Neuronal stem cell (in vitro differentiated cells): ENCODE data around the gene PPP1R7.
A peak's percentile ranks its signal among the peaks of the same experiment; 100 is the strongest.

Source experiments
- DNase-seq: peaks from one replicate; pipeline ENCODE4 v3.0.0-alpha.2; 2013; ENCODE audit warnings: low spot score
- H2AFZ ChIP-seq: one replicate; pipeline ENCODE4 v1.6.1; 2013; ENCODE audit warnings: mild to moderate bottlenecking, low read length, inconsistent platforms
- H2AK5ac ChIP-seq: 2 replicates; pipeline ENCODE4 v1.6.1; 2013; ENCODE audit warnings: low read depth, mild to moderate bottlenecking, inconsistent platforms, low read length, moderate library complexity, mixed read lengths
- H2BK120ac ChIP-seq: 2 replicates; pipeline ENCODE4 v1.6.1; 2013; ENCODE audit warnings: low read depth, mild to moderate bottlenecking, inconsistent platforms, low read length, moderate library complexity, mixed read lengths
- H2BK12ac ChIP-seq: one replicate; pipeline ENCODE4 v1.6.1; 2013; ENCODE audit warnings: low read length, inconsistent platforms
- H2BK15ac ChIP-seq: 2 replicates; pipeline ENCODE4 v1.6.1; 2013; ENCODE audit warnings: mild to moderate bottlenecking, low read length, inconsistent platforms, mixed read lengths
- H2BK5ac ChIP-seq: one replicate; pipeline ENCODE4 v1.6.1; 2013; ENCODE audit warnings: inconsistent platforms, mild to moderate bottlenecking, low read length, moderate library complexity
- H3K14ac ChIP-seq: one replicate; pipeline ENCODE4 v1.6.1; 2013; ENCODE audit warnings: low read length, inconsistent platforms
- H3K18ac ChIP-seq: 2 replicates; pipeline ENCODE4 v1.6.1; 2013; ENCODE audit warnings: low read length, inconsistent platforms
- H3K23ac ChIP-seq: 2 replicates; pipeline ENCODE4 v1.6.1; 2013; ENCODE audit warnings: low read depth, mild to moderate bottlenecking, mixed read lengths, low read length, inconsistent platforms; ENCODE audit not compliant: poor library complexity
- H3K27ac ChIP-seq: replicated peaks from 3 replicates; pipeline ENCODE4 v1.5.1; 2013; ENCODE audit warnings: low read length, inconsistent platforms
- H3K27me3 ChIP-seq, 3 experiments: 2 replicates each; pipeline ENCODE4 v1.6.1; 2013; ENCODE audit warnings: low read length in 3 of 3, mild to moderate bottlenecking in 2 of 3, inconsistent platforms in 1 of 3, low read depth in 1 of 3, mixed read lengths in 1 of 3, moderate library complexity in 1 of 3; ENCODE audit not compliant: control insufficient read depth in 3 of 3, insufficient read depth in 3 of 3
- H3K36me3 ChIP-seq, 2 donors: replicated peaks in 1 of 2; 2 replicates each; pipeline ENCODE4 v1.6.1; 2013; ENCODE audit warnings: low read length in 2 of 2; ENCODE audit not compliant: control insufficient read depth in 2 of 2, insufficient read depth in 2 of 2
- H3K4ac ChIP-seq: 2 replicates; pipeline ENCODE4 v1.6.1; 2013; ENCODE audit warnings: inconsistent platforms, mild to moderate bottlenecking, low read length, moderate library complexity
- H3K4me1 ChIP-seq, 2 donors: 1 replicate in 1 of 2; 2 replicates in 1 of 2; pipeline ENCODE4 v1.6.1; 2013; ENCODE audit warnings: low read length in 2 of 2, low read depth in 1 of 2; ENCODE audit not compliant: control insufficient read depth in 2 of 2, insufficient read depth in 1 of 2
- H3K4me2 ChIP-seq: one replicate; pipeline ENCODE4 v1.6.1; 2013; ENCODE audit warnings: mild to moderate bottlenecking, low read length, inconsistent platforms; ENCODE audit not compliant: insufficient read depth, poor library complexity, severe bottlenecking
- H3K4me3 ChIP-seq, 2 donors: 2 replicates each; pipeline ENCODE4 v1.5.1; 2013; ENCODE audit warnings: low read length in 2 of 2, mild to moderate bottlenecking in 2 of 2, inconsistent platforms in 1 of 2, moderate library complexity in 1 of 2
- H3K79me1 ChIP-seq: one replicate; pipeline ENCODE4 v1.6.1; 2013; ENCODE audit warnings: low read depth, mild to moderate bottlenecking, inconsistent platforms, low read length, moderate library complexity
- H3K9ac ChIP-seq: one replicate; pipeline ENCODE4 v1.6.1; 2013; ENCODE audit warnings: mild to moderate bottlenecking, low read depth, low read length, inconsistent platforms; ENCODE audit not compliant: poor library complexity
- H3K9me3 ChIP-seq, 2 donors: replicated peaks in 1 of 2; 2 replicates each; pipeline versions ENCODE3 to v1.6.1; 2013; ENCODE audit warnings: low read length in 2 of 2, mild to moderate bottlenecking in 2 of 2, inconsistent platforms in 1 of 2, low read depth in 1 of 2, mixed read lengths in 1 of 2, moderate library complexity in 1 of 2; ENCODE audit not compliant: control insufficient read depth in 2 of 2, insufficient read depth in 1 of 2
- H4K8ac ChIP-seq: one replicate; pipeline ENCODE4 v1.6.1; 2013; ENCODE audit warnings: low read depth, mild to moderate bottlenecking, inconsistent platforms, low read length, moderate library complexity
- H4K91ac ChIP-seq: one replicate; pipeline ENCODE4 v1.6.1; 2013; ENCODE audit warnings: low read length, low read depth, mild to moderate bottlenecking, inconsistent platforms; ENCODE audit not compliant: poor library complexity
- WGBS, 2 donors: extraction: QIAGEN DNeasy Blood & Tissue Kit; methylation state at CpG; one replicate each; pipeline ENCODE4 v1.1.7; 2013; ENCODE audit warnings: missing lambda C conversion rate in 2 of 2, mixed read lengths in 1 of 2; ENCODE audit not compliant: insufficient read length in 2 of 2, insufficient replicate concordance in 1 of 2; ENCODE audit errors: extremely low coverage in 2 of 2; 5-methylcytosine and 5-hydroxymethylcytosine counted together

PPP1R7 gene

GRCh38 chr2:241135737-241136136 lies 14.5 kb upstream of the PPP1R7 start:
- Histone ChIP-seq H2AFZ (no peak overlapping the region), H3K9ac (no peak overlapping the region), H4K91ac (no peak overlapping the region), H3K4me1 (no peaks in the 10 kb centered on the region), H4K8ac (no peak overlapping the region), H3K4ac (no peak overlapping the region), H3K14ac (no peak overlapping the region), H3K18ac (no peak overlapping the region), H3K23ac (no peak overlapping the region), H3K79me1 (peaks cover 9% of the 10 kb centered on the region), H3K27me3 (no peaks in the 10 kb centered on the region), H2BK12ac (no peak overlapping the region), H2BK15ac (no peak overlapping the region), H2BK120ac (no peak overlapping the region), H3K4me3 (no peak overlapping the region), H2BK5ac (no peak overlapping the region), H3K36me3 (peaks cover 16 to 95% of the 10 kb centered on the region in 2 donors), H3K27ac (no peak overlapping the region), H2AK5ac (no peak overlapping the region), H3K4me2 (no peak overlapping the region), H3K9me3 (peaks cover 0 to 2% of the 10 kb centered on the region in 2 donors)
- no peak for DNase-seq
- WGBS, 2 donors = no CpG with 5 or more reads among the region's 9 CpGs

GRCh38 chr2:241136191-241136590 lies 14.1 kb upstream of the PPP1R7 start:
- no peak overlapping the region for H3K4ac ChIP-seq
- H3K9me3 ChIP-seq = peaks cover 0 to 2% of the 10 kb centered on the region in 2 donors
- no peak overlapping the region for H2BK120ac ChIP-seq
- no peak overlapping the region for H3K4me3 ChIP-seq
- no peak overlapping the region for H2BK15ac ChIP-seq
- H3K4me1 ChIP-seq = no peaks in the 10 kb centered on the region
- no CpG with 5 or more reads among the region's 8 CpGs for WGBS, 2 donors
- H2BK12ac ChIP-seq = no peak overlapping the region
- H3K4me2 ChIP-seq = no peak overlapping the region
- no peak overlapping the region for H2BK5ac ChIP-seq
- H3K27me3 ChIP-seq = no peaks in the 10 kb centered on the region
- no peak overlapping the region for H3K27ac ChIP-seq
- H3K14ac ChIP-seq = no peak overlapping the region
- peaks cover 9% of the 10 kb centered on the region for H3K79me1 ChIP-seq
- H4K8ac ChIP-seq = no peak overlapping the region
- no peak overlapping the region for H2AFZ ChIP-seq
- no peak overlapping the region for H3K18ac ChIP-seq
- no peak overlapping the region for H4K91ac ChIP-seq
- no peak for DNase-seq
- no peak overlapping the region for H3K9ac ChIP-seq
- H3K36me3 ChIP-seq = peaks cover 16 to 97% of the 10 kb centered on the region in 2 donors
- H3K23ac ChIP-seq = no peak overlapping the region
- H2AK5ac ChIP-seq = no peak overlapping the region

- H3K9me3 ChIP-seq = no peaks in the 10 kb centered on the region
- H3K9ac ChIP-seq = no peak overlapping the region
- H3K18ac ChIP-seq = no peak overlapping the region
- no peak overlapping the region for H4K8ac ChIP-seq
- no peak overlapping the region for H2AK5ac ChIP-seq
- H3K4me1 ChIP-seq = no peaks in the 10 kb centered on the region
- no peak overlapping the region for H2BK15ac ChIP-seq
- H3K27me3 ChIP-seq = no peaks in the 10 kb centered on the region
- no peak for DNase-seq
- H3K23ac ChIP-seq = peak overlapping the region; percentile 70
- H3K4me2 ChIP-seq = no peak overlapping the region
- H3K4me3 ChIP-seq = no peak overlapping the region
- WGBS, 2 donors = no CpG with 5 or more reads among the region's 25 CpGs
- H3K79me1 ChIP-seq = peaks cover 7% of the 10 kb centered on the region
- H2BK5ac ChIP-seq = no peak overlapping the region
- H4K91ac ChIP-seq = no peak overlapping the region
- H3K4ac ChIP-seq = no peak overlapping the region
- peaks cover 16 to 95% of the 10 kb centered on the region in 2 donors for H3K36me3 ChIP-seq
- H2AFZ ChIP-seq = no peak overlapping the region
- H3K27ac ChIP-seq = no peak overlapping the region
- no peak overlapping the region for H2BK120ac ChIP-seq
- no peak overlapping the region for H2BK12ac ChIP-seq
- no peak overlapping the region for H3K14ac ChIP-seq
Observed at GRCh38 chr2:241136661-241137260, 13.5 kb upstream of the PPP1R7 start.

- Histone ChIP-seq H3K14ac (no peak overlapping the region), H2BK12ac (no peak overlapping the region), H2BK5ac (no peak overlapping the region), H2AFZ (no peak overlapping the region), H3K4me1 (no peaks in the 10 kb centered on the region), H3K9ac (no peak overlapping the region), H3K18ac (no peak overlapping the region), H3K4me2 (no peak overlapping the region), H3K79me1 (peaks cover 8% of the 10 kb centered on the region), H3K9me3 (no peaks in the 10 kb centered on the region), H4K91ac (no peak overlapping the region), H2AK5ac (no peak overlapping the region), H3K23ac (no peak overlapping the region), H3K36me3 (peaks cover 15 to 97% of the 10 kb centered on the region in 2 donors), H2BK15ac (no peak overlapping the region), H3K27me3 (no peaks in the 10 kb centered on the region), H3K4ac (no peak overlapping the region), H3K27ac (no peak overlapping the region), H2BK120ac (no peak overlapping the region), H3K4me3 (no peak overlapping the region), H4K8ac (no peak overlapping the region)
- no CpG with 5 or more reads among the region's 24 CpGs for WGBS, 2 donors
- no peak for DNase-seq
Observed at GRCh38 chr2:241137276-241138190, 12.7 kb upstream of the PPP1R7 start.
